Inferior parietal cortex (tissue), 1 donor: ENCODE measurements around the gene MYOG.

Experiments
- DNase-seq: peaks from one replicate; pipeline ENCODE4 v3.0.0-alpha.2; 2016; ENCODE audit errors: extremely low spot score

The MYOG gene

DNA sequence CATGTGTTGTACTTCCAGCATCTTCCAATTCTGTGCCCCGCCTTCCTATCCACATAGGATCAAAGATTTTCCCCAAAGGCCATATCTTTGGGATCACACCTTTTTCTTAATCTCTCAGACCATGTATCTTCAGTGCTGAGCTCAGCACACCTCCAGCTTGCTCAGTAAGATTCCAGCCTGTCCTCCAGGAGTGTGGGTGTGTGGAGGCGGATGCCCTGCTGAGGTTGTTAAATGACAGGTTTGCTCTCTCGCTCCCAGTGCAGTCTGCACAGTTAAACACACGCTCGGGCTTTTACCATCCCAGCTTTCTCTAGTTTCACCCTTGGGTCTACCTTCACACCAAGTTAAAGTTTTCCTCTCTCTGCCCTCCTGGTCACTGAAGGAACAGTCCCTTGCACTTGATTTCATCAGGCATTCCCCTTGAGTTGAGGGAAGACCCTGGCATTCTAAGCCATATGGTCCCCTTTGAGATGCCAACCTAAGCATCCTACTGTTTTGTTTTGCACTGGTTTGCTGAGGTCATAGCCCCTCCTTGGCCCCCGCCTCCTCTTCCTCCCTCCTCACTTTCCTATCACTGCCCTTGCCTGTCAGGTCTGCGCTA, 13.7 kb downstream of the MYOG start:
- no peak for DNase-seq

DNA sequence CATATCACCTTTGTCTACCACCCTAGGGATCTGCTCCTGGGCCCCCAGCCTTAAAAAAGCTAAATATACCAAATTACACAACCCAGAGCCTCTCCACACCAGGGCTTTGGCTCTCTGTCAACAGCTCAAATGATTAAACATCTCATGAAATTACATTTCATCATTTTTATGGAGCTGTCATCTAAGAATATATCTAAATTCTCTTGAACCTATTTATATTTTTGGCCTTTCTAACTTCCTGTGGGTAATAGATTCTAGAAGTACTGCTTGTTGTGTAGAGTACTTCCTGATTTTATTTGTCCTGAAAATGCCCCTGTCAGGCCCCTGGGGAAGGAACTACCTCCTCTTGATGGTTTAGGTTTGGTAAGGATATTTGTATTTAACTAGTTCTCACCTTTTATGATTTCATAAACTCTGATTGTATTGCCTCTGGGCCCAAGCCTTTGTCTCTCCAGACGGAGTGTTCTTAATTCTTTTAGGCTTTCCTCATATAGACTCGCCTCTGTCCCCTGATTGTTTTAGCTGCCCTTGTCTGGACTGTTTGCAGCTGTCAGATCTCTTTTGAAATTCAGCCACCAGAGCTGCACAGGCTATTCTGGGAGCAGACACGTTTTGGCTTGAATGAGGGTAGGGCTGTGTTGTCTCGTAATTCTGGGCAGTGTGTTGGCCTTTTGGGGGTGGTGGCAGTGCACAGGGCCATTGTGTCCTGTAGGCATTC, 16.6 kb downstream of the MYOG start:
- no peak for DNase-seq

DNA sequence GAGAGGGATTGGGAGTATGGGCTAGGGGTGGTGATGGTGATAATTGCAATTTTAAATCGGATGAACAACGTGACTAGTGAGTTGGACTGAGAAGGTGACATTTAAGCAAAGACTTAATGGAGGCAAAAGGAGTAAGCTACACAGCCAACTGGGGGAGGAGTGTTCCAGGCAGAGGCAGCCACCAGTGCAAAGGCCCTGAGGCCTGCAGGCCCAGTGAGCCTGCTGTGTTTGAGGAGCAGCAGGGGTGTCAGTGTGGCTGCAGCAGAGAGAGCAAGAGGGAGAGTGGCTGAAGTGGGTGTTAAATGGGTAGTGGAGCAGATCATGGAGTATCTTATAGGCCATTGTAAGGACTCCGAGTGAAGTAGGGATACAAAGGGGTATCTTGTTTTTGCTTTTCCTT, 18.8 kb downstream of the MYOG start:
- DNase-seq = no peak

DNA sequence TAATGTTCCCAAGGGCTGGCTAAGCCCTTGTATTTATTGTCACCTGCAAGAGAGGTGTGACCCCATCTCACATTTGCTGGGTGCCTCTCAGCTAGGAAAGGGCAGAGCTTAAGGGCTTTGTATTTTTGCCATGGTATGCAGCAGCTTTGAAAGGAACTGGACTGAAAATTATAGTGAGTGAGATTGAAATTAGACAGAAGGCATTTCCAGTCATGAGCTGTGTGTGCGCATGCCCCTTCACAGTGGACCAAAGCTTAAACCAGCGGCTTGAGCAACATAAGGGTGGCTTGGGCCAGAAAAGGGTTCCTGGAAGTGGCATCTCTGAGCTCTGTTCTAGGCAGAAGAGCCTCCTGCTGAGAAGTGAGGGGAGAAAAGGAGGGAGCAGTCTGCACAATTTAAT, 19.8 kb downstream of the MYOG start:
- DNase-seq = no peak

DNA sequence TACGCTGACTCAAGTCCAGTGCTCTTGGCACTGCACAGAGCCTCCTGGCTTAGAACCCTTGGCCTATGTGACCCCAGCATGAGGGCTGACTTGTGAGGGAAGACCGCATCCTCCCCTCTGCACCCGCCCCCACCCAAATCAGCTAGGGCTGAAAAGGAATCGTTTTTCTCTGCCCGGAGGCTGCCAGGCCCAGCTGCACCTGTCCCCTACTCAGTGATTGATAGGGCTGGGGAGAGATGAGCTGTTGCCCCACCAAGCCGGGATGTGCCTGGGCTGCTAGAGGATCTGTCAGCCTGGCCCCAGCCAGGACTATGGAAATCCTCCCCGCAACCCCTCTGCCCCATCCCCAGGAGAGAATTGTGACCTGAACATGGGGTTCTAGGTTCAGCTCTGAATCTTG, 20.6 kb downstream of the MYOG start:
- no peak for DNase-seq

DNA sequence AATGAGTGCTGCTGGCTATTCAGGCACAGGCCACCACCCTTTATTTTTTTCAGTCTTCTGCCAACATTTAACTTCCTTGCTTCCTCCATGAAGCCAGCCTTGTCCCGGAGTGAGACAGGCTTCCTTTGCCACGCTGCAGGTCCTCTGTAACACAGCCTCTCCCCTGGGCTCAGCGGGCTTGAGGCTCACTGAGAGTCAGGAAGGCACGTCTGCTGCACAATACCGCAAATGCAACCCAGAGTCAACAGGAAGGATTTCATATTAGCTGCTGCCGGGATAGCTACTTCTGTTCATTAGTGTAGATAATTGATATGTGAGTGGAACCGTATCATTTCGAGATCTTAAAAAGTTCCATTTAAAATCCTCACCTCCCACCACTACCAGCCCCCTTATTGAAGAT, 22.5 kb downstream of the MYOG start:
- DNase-seq = no peak

DNA sequence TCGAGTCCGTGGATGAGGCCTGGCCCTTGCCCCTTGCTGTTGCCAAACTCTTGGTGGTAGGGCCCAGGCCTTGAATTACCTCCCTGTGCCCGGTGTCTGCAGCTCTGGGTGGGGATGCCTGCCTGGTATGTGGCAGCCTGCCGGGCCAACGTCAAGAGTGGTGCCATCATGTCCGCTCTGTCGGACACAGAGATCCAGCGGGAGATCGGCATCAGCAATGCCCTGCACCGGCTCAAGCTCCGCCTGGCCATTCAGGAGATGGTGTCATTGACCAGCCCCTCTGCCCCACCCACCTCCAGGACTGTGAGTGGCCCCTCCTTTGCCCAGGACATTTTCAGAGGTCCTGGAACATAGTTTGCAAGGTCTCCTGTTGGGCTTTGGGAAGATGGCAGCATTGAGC, 25.7 kb downstream of the MYOG start:
- no peak for DNase-seq

DNA sequence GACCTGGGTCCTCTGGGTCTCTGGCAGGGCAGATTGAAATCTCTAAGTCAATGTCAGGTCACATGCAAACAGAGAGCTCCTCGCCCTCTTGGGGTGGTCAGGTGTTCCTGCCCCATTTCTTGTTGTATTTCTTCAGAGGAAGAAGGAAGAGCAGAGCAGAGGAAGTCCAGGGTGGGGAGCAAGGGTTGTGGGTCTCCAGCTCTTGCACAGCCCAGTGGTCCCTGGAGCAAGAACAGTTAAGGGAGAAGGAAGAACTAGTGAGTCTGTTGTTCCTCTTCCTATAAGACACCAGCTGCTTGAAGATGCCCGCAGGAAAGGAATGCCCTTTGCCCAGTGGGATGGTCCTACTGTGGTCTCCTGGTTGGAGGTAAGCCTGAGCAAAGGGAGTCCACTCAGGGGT, 26.3 kb downstream of the MYOG start:
- no peak for DNase-seq

DNA sequence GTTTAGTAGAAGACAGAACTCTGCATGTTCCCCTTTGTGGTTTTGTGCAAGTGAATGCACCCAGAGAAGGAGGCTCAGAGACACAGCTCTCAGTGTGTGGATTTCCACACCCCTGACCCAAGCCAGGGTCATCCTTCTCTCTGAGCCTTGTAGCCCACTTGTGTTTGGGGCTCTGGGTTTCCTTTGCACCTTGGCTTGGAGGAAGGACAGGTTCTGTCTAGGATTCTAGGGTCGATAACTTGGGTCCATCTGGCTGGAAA, 27.2 kb downstream of the MYOG start:
- no peak for DNase-seq

DNA sequence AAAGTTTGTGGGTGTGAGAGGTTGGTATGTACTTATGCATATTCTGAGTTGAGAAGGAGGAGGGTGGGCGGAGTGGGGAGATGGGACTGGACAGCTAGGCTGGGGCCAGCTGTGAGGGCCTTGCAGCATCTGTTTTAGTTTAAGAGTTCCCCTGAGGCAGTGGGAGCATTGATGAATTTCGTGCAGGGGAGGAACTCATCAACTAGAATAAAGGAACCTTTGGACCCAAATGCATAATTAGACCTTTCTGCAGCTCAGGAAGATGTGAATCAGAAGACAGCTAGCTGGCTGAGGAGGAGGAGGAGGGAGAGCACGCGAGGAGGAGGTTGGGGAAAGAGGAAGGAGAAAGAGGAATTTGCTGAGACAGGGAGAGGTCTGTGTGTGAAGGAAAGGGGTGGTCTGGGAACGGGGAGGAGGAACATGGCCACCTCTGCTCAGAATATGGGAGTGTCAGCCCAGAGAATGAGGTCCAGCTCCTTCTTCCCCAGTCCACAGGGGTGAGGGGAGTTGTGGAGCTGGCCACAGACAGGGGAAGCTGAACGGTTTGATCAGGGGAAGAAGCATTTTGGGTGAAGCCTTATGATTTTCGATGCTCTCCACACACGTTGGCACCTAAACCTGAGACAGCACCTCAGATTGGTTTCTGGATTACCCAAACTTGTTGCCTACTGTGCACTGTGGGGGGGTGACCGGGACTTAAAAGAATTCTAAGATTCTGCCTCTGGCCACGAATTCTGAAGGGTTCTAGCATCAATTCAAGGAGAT, 27.7 kb downstream of the MYOG start:
- DNase-seq = no peak

DNA sequence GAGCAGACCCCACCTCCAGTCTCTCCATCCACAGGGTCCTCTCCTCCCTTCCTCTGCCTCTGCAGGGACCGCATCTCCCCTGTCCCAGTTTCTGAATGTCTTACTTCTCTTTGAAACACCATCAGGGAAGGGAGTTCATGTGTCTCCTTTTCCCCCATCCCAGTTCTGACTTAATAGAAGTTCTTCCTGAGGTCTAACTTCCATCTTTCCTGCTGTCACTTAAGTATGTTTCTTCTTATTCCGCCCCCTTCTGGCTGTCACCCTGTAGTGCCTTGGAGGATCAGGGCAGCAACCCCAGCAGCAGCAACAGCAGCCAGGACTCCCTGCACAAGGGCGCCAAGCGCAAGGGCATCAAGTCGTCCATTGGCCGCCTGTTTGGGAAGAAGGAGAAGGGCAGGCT, 29.3 kb downstream of the MYOG start:
- DNase-seq = no peak

DNA sequence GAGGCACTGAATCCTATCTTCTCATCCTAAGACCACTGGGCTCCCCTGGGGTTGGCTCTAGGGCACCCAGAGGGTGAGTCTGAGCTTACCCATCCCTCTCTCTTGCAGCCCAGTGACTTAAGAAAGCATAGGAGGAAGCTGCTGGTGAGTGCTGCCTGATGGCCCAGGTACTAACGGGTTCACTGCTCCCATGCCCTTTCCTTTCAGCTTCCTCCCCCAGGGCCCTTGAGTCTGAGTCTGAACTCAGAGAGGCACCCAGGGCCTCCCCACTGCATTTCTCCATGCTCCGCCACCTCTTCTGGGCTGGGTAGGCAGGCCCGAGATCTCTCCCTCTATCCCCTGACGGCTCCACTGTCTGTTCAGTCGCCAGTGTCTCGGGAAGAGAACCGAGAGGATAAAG, 29.8 kb downstream of the MYOG start:
- no peak for DNase-seq

DNA sequence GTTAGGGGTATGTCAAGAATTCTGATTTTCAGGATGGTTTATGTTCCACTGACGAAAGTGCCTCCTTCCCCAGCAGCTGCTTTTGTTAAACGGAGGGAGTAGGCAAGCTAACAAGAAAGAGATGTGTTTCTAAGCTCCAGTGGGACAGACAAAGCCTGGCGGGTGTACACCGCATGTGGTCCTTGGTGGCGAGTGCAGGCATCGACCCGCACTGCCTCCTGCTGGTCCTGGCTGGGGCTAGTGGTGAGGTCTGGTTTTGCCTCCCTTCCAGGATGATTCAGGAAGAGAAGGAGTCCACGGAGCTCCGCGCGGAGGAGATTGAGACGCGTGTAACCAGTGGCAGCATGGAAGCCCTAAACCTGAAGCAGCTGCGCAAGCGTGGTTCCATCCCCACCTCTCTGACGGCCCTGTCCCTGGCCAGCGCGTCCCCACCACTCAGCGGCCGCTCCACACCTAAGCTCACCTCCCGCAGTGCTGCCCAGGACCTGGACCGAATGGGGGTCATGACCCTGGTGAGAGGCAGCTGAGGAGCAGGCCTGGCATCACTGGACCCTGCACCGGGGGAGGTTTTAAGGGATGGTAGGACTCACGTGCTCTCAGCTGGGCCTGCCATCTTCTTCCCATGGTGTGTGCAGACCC, 30.5 kb downstream of the MYOG start:
- no peak for DNase-seq

DNA sequence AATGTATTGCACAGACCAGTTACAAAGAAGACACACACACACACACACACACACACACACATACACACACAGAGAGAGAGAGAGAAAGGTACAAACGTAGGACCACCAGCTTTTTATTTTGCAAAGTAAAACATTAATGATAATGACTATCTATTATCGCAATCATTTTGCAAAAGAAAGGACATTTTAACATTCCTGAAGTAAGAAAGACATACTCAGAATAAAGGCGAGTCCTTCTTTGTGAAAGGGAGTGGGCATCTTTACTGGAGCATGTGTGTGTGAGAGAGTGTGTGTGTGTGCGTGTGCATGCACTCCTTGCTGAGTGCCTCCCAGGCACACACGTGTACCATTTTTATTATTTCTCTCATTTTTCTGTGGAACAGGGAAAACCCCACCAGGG, 31.2 kb downstream of the MYOG start:
- DNase-seq = no peak

DNA sequence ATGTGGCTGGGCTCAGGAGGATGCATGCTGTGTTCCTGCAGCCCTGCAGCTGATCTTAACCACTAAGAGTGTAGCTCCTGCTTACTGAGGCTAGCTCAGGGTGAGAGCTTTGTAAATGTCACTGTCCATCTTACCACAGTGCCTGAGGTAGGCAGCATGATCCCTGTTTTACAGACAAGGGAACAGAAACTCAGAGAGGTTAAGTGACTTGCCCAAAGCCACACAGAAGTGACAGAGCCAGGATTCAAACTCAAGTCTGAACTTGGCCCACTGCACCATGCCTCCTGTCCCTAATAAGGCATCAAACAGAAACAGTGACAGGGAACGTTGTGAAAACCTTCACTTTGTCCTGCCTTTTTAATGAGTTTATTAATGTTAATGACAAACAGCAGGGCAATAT, 31.6 kb downstream of the MYOG start:
- DNase-seq = no peak

DNA sequence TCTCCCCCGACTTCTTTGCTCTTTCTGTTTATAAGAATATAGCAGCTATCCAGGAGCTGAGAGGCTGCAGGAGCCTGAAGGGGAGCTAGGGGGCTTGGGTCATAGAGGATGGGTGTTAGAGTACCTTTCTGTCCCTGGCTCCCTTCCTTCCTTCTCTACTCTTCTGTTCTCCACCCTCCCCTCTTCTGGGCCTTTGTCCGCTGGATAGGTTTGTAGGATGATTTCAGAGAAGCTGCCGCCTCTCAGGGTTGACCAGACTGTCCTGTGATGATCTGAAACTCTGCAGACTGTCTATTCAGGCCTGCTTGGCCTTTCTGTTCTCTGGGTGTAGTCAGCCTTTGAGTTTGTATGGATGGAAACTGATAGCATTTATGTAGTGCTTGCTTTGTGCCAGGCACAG, 33.2 kb downstream of the MYOG start:
- no peak for DNase-seq

DNA sequence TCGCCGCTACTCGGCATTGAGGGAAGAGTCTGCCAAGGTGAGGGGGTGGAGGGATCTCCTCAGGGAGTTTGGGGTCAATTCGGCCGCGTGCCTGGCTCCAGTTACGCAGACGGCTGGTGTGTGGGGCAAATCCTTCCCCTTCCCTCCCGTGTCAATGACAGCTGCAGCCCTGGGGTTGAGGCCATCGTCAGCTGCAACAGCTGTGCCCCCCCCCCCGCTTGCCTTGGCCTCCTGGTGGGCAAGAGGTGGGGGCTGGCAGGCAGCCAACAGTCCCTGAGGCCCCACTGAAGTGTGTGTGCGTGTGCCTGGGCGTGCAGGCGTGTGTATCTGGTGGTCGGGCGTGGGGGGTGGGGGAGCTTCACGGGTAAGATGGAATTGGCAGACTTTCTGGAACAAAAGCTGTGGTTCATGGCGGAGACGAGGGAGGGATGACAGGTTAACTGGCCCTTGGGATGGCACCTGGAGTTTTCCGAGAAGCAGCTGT, 33.9 kb downstream of the MYOG start:
- DNase-seq = no peak

DNA sequence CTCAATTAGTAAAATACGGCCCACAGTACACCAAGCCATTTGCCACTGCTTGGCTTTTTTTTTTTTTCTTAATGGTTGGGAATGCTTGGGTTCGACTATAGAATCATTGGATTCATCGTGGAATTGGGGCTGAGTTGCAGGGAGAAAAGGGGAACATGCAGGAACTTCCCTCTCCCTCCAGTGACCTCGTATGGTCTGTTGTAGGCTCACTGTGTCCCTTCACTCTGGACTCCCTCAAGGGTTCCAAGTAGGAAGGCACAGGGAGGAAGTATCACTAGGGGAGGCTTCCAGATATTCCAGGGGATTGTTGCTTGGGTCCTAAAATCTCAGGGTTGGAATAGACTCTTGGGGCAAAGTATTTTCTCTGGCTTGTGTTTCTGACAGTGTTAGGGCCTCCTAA, 35.0 kb downstream of the MYOG start:
- DNase-seq = no peak

DNA sequence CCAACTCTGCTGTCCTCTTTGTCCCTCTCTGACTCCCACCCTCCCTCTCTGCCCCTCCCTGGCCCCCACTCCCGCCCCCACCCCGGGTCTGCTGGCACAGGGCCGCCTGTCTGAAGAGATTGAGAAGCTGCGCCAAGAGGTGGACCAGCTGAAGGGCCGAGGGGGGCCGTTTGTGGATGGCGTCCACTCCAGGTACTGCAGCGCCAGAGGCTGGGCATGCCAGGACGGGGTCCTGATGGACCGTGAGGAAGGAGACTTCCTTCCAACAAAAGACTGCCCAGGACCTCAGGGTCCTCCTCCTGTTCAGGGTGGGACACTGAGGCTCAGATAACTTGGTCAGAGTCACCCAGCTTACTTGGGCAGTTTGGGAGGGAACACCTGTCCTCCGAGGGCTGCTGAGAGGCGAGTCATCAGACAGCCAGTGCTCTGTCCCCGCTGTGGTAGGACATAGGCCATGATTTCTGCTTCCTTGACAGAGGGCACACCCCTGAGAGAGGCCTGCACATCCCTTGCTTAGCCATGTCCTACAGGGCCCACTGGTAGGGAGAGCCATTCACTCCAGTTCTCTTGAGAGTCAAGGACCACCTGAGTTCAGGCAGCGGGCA, 36.1 kb downstream of the MYOG start:
- no peak for DNase-seq

DNA sequence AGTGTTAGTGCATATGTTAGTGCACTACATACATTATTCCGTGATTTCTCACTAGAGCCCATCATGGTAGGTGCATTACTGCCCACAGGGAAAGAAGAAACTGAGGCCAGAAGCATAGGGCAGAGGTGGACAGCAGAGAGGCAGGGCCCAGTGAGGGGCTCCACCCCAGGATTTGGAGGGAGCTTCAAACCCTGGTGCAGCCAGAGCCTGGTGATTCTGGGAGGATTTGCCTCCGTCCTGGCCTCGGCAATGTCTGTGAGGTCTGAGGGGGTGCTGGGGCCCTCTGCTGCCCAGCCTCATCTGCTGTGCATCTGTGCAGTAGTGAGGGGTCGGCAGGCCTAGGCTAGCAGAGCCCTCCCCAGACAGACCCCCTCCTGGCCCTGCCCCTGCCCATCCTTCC, 36.7 kb downstream of the MYOG start:
- no peak for DNase-seq

DNA sequence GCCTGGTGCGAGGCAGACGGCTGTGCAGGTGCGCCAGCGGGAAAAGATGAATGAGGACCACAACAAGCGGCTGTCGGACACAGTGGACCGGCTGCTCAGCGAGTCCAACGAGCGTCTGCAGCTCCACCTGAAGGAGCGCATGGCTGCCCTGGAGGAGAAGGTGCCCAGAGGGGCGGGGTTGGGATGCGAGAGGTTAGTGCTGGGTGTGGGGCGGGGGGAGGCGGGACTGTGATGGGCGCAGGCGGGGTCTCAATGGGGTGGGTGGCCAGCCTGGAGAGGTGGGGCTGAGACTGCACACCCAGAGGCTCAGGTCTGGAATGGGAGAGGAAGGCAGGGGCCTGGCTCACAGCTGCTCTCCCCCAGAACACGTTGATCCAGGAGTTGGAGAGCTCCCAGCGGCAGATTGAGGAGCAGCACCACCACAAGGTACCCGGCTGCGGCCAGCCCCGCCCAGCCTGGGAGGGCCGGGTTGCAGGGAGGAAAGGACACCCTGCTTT, 37.2 kb downstream of the MYOG start:
- no peak for DNase-seq

DNA sequence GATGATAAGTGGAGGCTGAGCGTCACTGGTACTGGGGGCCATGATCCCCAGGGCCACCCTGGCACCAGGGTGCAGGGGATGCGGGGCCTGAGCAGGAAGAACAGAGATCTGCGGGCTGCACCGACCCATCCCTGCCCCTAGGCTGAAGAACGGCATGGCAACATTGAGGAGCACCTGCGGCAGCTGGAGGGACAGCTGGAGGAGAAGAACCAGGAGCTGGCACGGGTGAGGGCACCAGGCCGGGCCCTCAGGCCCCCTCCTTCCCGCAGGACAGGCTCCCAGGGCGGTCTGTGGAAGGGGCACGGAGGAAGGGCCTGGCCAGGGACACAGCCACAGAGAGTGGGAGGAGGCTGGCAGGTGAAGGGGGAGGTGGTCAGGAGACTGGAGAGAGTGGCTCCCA, 37.7 kb downstream of the MYOG start:
- DNase-seq = no peak
